Loucy (cell line): ENCODE measurements around the gene PDLIM3.

Experiments
- H2AFZ ChIP-seq: fragments of 200-600 bp; sonication (generic); 2 replicates; pipeline ENCODE4 v1.6.0; 2016; ENCODE audit warnings: antibody characterized with exemption, mild to moderate bottlenecking, low read length, moderate library complexity
- H3F3A ChIP-seq: fragments of 200-600 bp; 2 replicates; pipeline ENCODE4 v1.6.0; 2016; ENCODE audit warnings: antibody characterized with exemption, low read depth, mild to moderate bottlenecking
- H3K27me3 ChIP-seq: fragments of 200-600 bp; sonication (generic); 2 replicates; pipeline ENCODE4 v1.6.1; 2014; ENCODE audit warnings: low read length, mild to moderate bottlenecking; ENCODE audit not compliant: insufficient read depth, poor library complexity, severe bottlenecking
- H3K36me3 ChIP-seq: fragments of 200-600 bp; sonication (generic); 2 replicates; pipeline ENCODE4 v1.6.1; 2016; ENCODE audit warnings: low read length; ENCODE audit not compliant: insufficient read depth
- H3K4me1 ChIP-seq: fragments of 200-600 bp; sonication (generic); 2 replicates; pipeline ENCODE4 v1.5.1; 2014; ENCODE audit warnings: low read length, mild to moderate bottlenecking; ENCODE audit not compliant: insufficient read depth, poor library complexity, severe bottlenecking
- H3K4me2 ChIP-seq: fragments of 200-600 bp; sonication (generic); 2 replicates; pipeline ENCODE4 v1.6.0; 2014; ENCODE audit warnings: antibody characterized with exemption, low read length, low read depth, mild to moderate bottlenecking; ENCODE audit not compliant: poor library complexity, severe bottlenecking
- H3K4me3 ChIP-seq: fragments of 200-600 bp; sonication (generic); 2 replicates; pipeline ENCODE4 v1.5.1; 2014; ENCODE audit warnings: low read length, mild to moderate bottlenecking, mixed read lengths; ENCODE audit not compliant: poor library complexity, severe bottlenecking
- H3K79me2 ChIP-seq: fragments of 200-600 bp; sonication (generic); 2 replicates; pipeline ENCODE4 v1.6.1; 2014; ENCODE audit warnings: low read length; ENCODE audit not compliant: insufficient read depth
- H3K9ac ChIP-seq: fragments of 200-600 bp; sonication (generic); 2 replicates; pipeline ENCODE4 v1.6.0; 2014; ENCODE audit warnings: mild to moderate bottlenecking, low read depth, low read length, moderate library complexity; ENCODE audit not compliant: poor library complexity, severe bottlenecking
- H3K9me2 ChIP-seq: fragments of 200-600 bp; sonication (generic); replicated peaks from 2 replicates; pipeline ENCODE4 v1.6.1; 2016; ENCODE audit warnings: low read depth, low read length, mixed read lengths
- H3K9me3 ChIP-seq: fragments of 200-600 bp; sonication (generic); 2 replicates; pipeline ENCODE4 v1.6.1; 2014; ENCODE audit warnings: mild to moderate bottlenecking, antibody characterized with exemption, low read length, low read depth; ENCODE audit not compliant: insufficient read depth
- H4K20me1 ChIP-seq: fragments of 200-600 bp; sonication (generic); 2 replicates; pipeline ENCODE4 v1.6.0; 2014; ENCODE audit warnings: antibody characterized with exemption, low read length, mild to moderate bottlenecking; ENCODE audit not compliant: insufficient read depth, poor library complexity, severe bottlenecking
- EZH2phosphoT487 ChIP-seq: fragments of 200-600 bp; IDR thresholded peaks from 2 replicates; pipeline ENCODE4 v1.6.1; 2018; ENCODE audit warnings: antibody characterized with exemption, mild to moderate bottlenecking, moderate library complexity, borderline replicate concordance
- TF ChIP-seq, protein P1 (sequence below): fragments of 200-600 bp; sonication (generic); conservative IDR thresholded peaks from 2 replicates; pipeline ENCODE4 v1.5.1; 2014; ENCODE audit warnings: mild to moderate bottlenecking, antibody characterized with exemption, low read length

Gene PDLIM3

DNA sequence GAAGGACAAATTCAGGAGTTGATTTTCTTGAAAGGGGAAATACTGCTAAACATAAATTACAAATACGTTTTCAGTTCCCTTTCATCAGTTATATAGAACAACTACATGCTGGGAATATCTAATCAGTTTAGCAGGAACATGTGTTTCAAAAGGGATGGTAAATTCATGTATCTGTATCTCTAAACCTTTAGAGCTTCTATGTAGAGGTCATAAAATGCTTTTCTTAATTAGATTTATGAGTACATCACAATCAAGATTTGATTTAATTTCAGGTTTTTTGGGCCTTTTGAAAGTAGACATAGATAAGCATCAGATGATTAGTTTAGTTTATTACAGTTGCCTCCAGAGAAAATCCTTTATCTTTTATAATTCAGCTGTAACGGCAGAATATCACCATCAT, 12.9 kb downstream of the PDLIM3 start:
- no peaks in the 10 kb centered on the region for H3K79me2 ChIP-seq
- peaks cover 26% of the 10 kb centered on the region for H3K27me3 ChIP-seq
- no peaks in the 10 kb centered on the region for H3F3A ChIP-seq
- H2AFZ ChIP-seq: no peak overlapping the region
- H3K9ac ChIP-seq: no peak overlapping the region
- H3K4me3 ChIP-seq: no peak overlapping the region
- H3K9me3 ChIP-seq: 0 out of 2 replicates have a peak, but pooled peaks cover 4% of the 10 kb centered on the region
- no peaks in the 10 kb centered on the region for H3K4me1 ChIP-seq
- H3K36me3 ChIP-seq: no peaks in the 10 kb centered on the region
- H3K9me2 ChIP-seq: no peaks in the 10 kb centered on the region
- no peak overlapping the region for H3K4me2 ChIP-seq
- H4K20me1 ChIP-seq: no peaks in the 10 kb centered on the region
- no peak for TF ChIP-seq EZH2phosphoT487
- TF ChIP-seq, protein P1, sequence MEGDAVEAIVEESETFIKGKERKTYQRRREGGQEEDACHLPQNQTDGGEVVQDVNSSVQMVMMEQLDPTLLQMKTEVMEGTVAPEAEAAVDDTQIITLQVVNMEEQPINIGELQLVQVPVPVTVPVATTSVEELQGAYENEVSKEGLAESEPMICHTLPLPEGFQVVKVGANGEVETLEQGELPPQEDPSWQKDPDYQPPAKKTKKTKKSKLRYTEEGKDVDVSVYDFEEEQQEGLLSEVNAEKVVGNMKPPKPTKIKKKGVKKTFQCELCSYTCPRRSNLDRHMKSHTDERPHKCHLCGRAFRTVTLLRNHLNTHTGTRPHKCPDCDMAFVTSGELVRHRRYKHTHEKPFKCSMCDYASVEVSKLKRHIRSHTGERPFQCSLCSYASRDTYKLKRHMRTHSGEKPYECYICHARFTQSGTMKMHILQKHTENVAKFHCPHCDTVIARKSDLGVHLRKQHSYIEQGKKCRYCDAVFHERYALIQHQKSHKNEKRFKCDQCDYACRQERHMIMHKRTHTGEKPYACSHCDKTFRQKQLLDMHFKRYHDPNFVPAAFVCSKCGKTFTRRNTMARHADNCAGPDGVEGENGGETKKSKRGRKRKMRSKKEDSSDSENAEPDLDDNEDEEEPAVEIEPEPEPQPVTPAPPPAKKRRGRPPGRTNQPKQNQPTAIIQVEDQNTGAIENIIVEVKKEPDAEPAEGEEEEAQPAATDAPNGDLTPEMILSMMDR: no peak

GRCh38 chr4:185520119-185520518, 15.2 kb downstream of the PDLIM3 start:
- H3K9me2 ChIP-seq: no peaks in the 10 kb centered on the region
- H2AFZ ChIP-seq: no peak overlapping the region
- no peaks in the 10 kb centered on the region for H3K9me3 ChIP-seq
- no peak overlapping the region for H3K4me2 ChIP-seq
- H3K9ac ChIP-seq: no peak overlapping the region
- H3F3A ChIP-seq: no peaks in the 10 kb centered on the region
- no peaks in the 10 kb centered on the region for H4K20me1 ChIP-seq
- no peaks in the 10 kb centered on the region for H3K79me2 ChIP-seq
- no peaks in the 10 kb centered on the region for H3K36me3 ChIP-seq
- TF ChIP-seq EZH2phosphoT487: no peak
- TF ChIP-seq, protein P1: no peak
- no peaks in the 10 kb centered on the region for H3K4me1 ChIP-seq
- H3K4me3 ChIP-seq: no peak overlapping the region
- H3K27me3 ChIP-seq: peaks cover 49% of the 10 kb centered on the region

- Histone ChIP-seq H4K20me1 (no peaks in the 10 kb centered on the region), H3K4me1 (no peaks in the 10 kb centered on the region), H3K79me2 (no peaks in the 10 kb centered on the region), H3K36me3 (no peaks in the 10 kb centered on the region), H3K9me2 (no peaks in the 10 kb centered on the region), H3K9me3 (no peaks in the 10 kb centered on the region), H2AFZ (no peak overlapping the region), H3K9ac (no peak overlapping the region), H3K4me3 (no peak overlapping the region), H3F3A (no peaks in the 10 kb centered on the region), H3K27me3 (peaks cover 64% of the 10 kb centered on the region), H3K4me2 (no peak overlapping the region)
- TF ChIP-seq, protein P1: no peak
- TF ChIP-seq EZH2phosphoT487: no peak
Measured at GRCh38 chr4:185518494-185518893, 16.8 kb downstream of the PDLIM3 start.
